DND-41 (cell line): Measurements from ENCODE around the gene POTEH.
"Not testable (repeated sequence)": the region's sequence is repeated elsewhere in the genome, so short reads cannot be mapped to it uniquely, and the experiment has no call there.

Experiments
- ATAC-seq: fragments of 200-7000 bp; cut with Tn5 transposase; 3 replicates; pipeline ENCODE4 v1.9.1; 2021; ENCODE audit warnings: low read depth; ENCODE audit not compliant: insufficient read depth
- DNase-seq: peaks from one replicate; pipeline ENCODE4 v3.0.0-alpha.2; 2020
- H2AFZ ChIP-seq: 2 replicates; pipeline ENCODE4 v1.6.0; 2012; ENCODE audit warnings: low read depth, low read length
- H3K27ac ChIP-seq: 2 replicates; pipeline ENCODE4 v1.5.1; 2012; ENCODE audit warnings: low read length, inconsistent platforms
- H3K27me3 ChIP-seq: fragments of 200-600 bp; sonication (generic); 2 replicates; pipeline ENCODE4 v1.6.0; 2012; ENCODE audit warnings: low read length, mild to moderate bottlenecking, inconsistent platforms; ENCODE audit not compliant: insufficient read depth, poor library complexity
- H3K36me3 ChIP-seq: 2 replicates; pipeline ENCODE4 v1.5.1; 2012; ENCODE audit warnings: low read length, inconsistent platforms; ENCODE audit not compliant: insufficient read depth
- H3K4me1 ChIP-seq: 2 replicates; pipeline ENCODE4 v1.5.1; 2012; ENCODE audit warnings: mild to moderate bottlenecking, low read length; ENCODE audit not compliant: insufficient read depth
- H3K4me2 ChIP-seq: 2 replicates; pipeline ENCODE4 v1.6.0; 2012; ENCODE audit warnings: mild to moderate bottlenecking, moderate library complexity, low read length, inconsistent platforms; ENCODE audit not compliant: insufficient read depth
- H3K4me3 ChIP-seq, 2 experiments: fragments of 200-600 bp in 1 of 2; shearing (Covaris generic) in 1 of 2; 2 replicates each; pipeline ENCODE4 v1.5.1; 2012 to 2016; ENCODE audit warnings: inconsistent platforms in 2 of 2, low read length in 2 of 2, mild to moderate bottlenecking in 2 of 2, low read depth in 1 of 2, moderate library complexity in 1 of 2
- H3K79me2 ChIP-seq: 2 replicates; pipeline ENCODE4 v1.6.0; 2012; ENCODE audit warnings: low read length, inconsistent platforms; ENCODE audit not compliant: insufficient read depth
- H3K9ac ChIP-seq: 2 replicates; pipeline ENCODE4 v1.6.0; 2012; ENCODE audit warnings: low read depth, mild to moderate bottlenecking, inconsistent platforms, low read length, moderate library complexity
- H3K9me3 ChIP-seq: 2 replicates; pipeline ENCODE4 v1.5.1; 2012; ENCODE audit warnings: low read length, moderate library complexity, mild to moderate bottlenecking, inconsistent platforms; ENCODE audit not compliant: insufficient read depth, severe bottlenecking
- H4K20me1 ChIP-seq: 2 replicates; pipeline ENCODE4 v1.6.0; 2012; ENCODE audit warnings: low read length; ENCODE audit not compliant: insufficient read depth

Gene POTEH

GRCh38 chr22:15669430-15669829 is 20.4 kb upstream of the POTEH start:
- H3K4me1 ChIP-seq, H3K9me3 ChIP-seq, DNase-seq, H3K27ac ChIP-seq, H3K36me3 ChIP-seq, H2AFZ ChIP-seq, H3K4me3 ChIP-seq, H3K9ac ChIP-seq, ATAC-seq, H3K4me2 ChIP-seq, H4K20me1 ChIP-seq, H3K27me3 ChIP-seq, H3K79me2 ChIP-seq: not testable (repeated sequence)

- not testable (repeated sequence) for H2AFZ ChIP-seq
Observed at GRCh38 chr22:15679702-15680101, 10.1 kb upstream of the POTEH start.

GRCh38 chr22:15684115-15684514 is 5.7 kb upstream of the POTEH start:
- not testable (repeated sequence) for H3K36me3 ChIP-seq, H3K27ac ChIP-seq, H3K27me3 ChIP-seq, H3K4me2 ChIP-seq, ATAC-seq, DNase-seq, H4K20me1 ChIP-seq, H3K79me2 ChIP-seq, H3K9ac ChIP-seq, H3K4me3 ChIP-seq, H2AFZ ChIP-seq, H3K9me3 ChIP-seq, H3K4me1 ChIP-seq

More at GRCh38 chr22:15679702-15680101, 10.1 kb upstream of the POTEH start:
- not testable (repeated sequence) for H3K4me3 ChIP-seq, H3K4me2 ChIP-seq, H3K9me3 ChIP-seq, H3K27me3 ChIP-seq, H3K4me1 ChIP-seq, H4K20me1 ChIP-seq, DNase-seq, ATAC-seq, H3K9ac ChIP-seq, H3K36me3 ChIP-seq, H3K79me2 ChIP-seq, H3K27ac ChIP-seq

GRCh38 chr22:15684695-15685094 is 5.1 kb upstream of the POTEH start:
- not testable (repeated sequence) for ATAC-seq, H3K27ac ChIP-seq, H3K4me3 ChIP-seq, H3K4me2 ChIP-seq, H3K9ac ChIP-seq, H2AFZ ChIP-seq, H3K36me3 ChIP-seq, H3K4me1 ChIP-seq, H4K20me1 ChIP-seq, DNase-seq, H3K9me3 ChIP-seq, H3K27me3 ChIP-seq, H3K79me2 ChIP-seq

- H3K27me3 ChIP-seq, H3K27ac ChIP-seq, H4K20me1 ChIP-seq, H3K36me3 ChIP-seq, H3K4me3 ChIP-seq, H2AFZ ChIP-seq, H3K79me2 ChIP-seq, DNase-seq, ATAC-seq, H3K4me2 ChIP-seq, H3K9ac ChIP-seq, H3K9me3 ChIP-seq, H3K4me1 ChIP-seq: not testable (repeated sequence)
Observed at GRCh38 chr22:15685641-15686040, 4.2 kb upstream of the POTEH start.

GRCh38 chr22:15687086-15687485 is 2.7 kb upstream of the POTEH start:
- H3K27me3 ChIP-seq, H3K4me1 ChIP-seq, ATAC-seq, H3K4me3 ChIP-seq, H3K9ac ChIP-seq, H3K27ac ChIP-seq, H3K4me2 ChIP-seq, H3K79me2 ChIP-seq, DNase-seq, H3K9me3 ChIP-seq, H2AFZ ChIP-seq, H4K20me1 ChIP-seq, H3K36me3 ChIP-seq: not testable (repeated sequence)

- not testable (repeated sequence) for H3K4me2 ChIP-seq, H3K4me3 ChIP-seq, ATAC-seq, H3K9ac ChIP-seq, H3K4me1 ChIP-seq, H3K79me2 ChIP-seq, H3K9me3 ChIP-seq, H2AFZ ChIP-seq, H4K20me1 ChIP-seq, H3K36me3 ChIP-seq, H3K27me3 ChIP-seq, DNase-seq, H3K27ac ChIP-seq
Observed at GRCh38 chr22:15687676-15688075, 2.1 kb upstream of the POTEH start.

GRCh38 chr22:15688090-15688489 is 1.7 kb upstream of the POTEH start:
- not testable (repeated sequence) for H2AFZ ChIP-seq, H3K79me2 ChIP-seq, H3K27ac ChIP-seq, H3K4me3 ChIP-seq, H3K36me3 ChIP-seq, H3K9ac ChIP-seq, H3K4me1 ChIP-seq, ATAC-seq, H3K27me3 ChIP-seq, H3K4me2 ChIP-seq, H4K20me1 ChIP-seq, DNase-seq, H3K9me3 ChIP-seq
